Choroid plexus epithelial cell (primary cell): ENCODE data around the gene AHNAK.
A peak's percentile ranks its signal among the peaks of the same experiment; 100 is the strongest.

ENCODE experiments used
- DNase-seq: peaks from one replicate; pipeline ENCODE4 v3.0.0-alpha.2; 2010; ENCODE audit warnings: low read depth
- H3K4me3 ChIP-seq: 2 replicates; pipeline ENCODE4 v1.5.1; 2011; ENCODE audit warnings: low read depth, mild to moderate bottlenecking, control low read depth, low read length, moderate library complexity
- CTCF ChIP-seq: conservative IDR thresholded peaks from 2 replicates; pipeline ENCODE4 v1.5.1; 2011; ENCODE audit warnings: low read depth, mild to moderate bottlenecking, control low read depth, inconsistent platforms, low read length, moderate library complexity

AHNAK gene

DNA sequence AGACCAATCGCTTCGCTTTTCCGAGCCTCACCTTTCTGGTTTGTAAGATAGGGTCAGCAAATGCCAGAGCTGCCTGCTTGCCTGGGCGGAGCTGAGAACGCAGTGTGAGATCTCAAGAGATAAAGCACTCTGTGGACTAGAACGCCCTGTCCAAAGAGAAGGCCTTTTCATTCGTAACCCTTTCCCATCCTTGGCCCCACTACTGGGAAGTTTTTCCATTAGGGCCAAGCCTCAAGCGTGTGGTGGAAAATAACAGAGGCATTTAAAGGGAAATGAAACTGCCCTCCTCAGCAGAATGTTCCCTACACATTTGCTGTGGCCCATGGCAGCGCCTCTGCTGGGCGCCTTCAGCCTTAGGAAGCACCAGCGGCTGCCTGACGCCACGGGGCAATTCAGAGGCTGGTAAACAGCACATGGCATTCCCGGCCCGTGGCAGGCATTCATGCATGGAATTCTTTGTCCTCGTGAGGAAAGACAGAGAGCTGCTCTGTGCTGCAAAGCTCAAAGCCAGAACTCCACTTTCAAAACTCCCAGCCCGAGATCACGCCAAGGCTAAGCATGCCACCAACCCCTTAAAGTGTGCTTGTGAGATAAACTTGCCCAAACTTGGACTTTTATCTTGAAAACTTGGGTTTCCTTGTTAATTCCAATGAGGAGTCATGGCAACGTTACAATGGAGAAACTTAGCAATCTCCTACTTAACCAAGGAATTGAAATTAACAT is 38.1 kb downstream of the AHNAK start:
- peak overlapping the region; percentile 26 for H3K4me3 ChIP-seq
- TF ChIP-seq CTCF, result peak; percentile 70
- DNase-seq, result peak; percentile 57

DNA sequence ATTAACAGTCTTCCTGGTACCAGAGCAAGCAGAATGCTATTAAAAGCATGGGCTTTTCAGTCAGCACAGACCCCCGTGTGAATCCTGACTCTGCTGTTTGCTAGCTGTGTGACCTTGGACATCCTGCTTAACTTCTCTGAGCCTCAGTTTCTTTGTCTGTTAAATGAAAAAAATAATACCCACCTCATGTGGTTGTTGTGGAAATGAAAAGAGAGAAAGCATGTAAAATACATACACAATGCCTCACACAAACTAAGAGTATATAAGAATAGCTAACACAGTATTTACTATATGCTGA is 39.5 kb downstream of the AHNAK start:
- no peak for DNase-seq
- no peak overlapping the region for H3K4me3 ChIP-seq
- no peak for TF ChIP-seq CTCF

DNA sequence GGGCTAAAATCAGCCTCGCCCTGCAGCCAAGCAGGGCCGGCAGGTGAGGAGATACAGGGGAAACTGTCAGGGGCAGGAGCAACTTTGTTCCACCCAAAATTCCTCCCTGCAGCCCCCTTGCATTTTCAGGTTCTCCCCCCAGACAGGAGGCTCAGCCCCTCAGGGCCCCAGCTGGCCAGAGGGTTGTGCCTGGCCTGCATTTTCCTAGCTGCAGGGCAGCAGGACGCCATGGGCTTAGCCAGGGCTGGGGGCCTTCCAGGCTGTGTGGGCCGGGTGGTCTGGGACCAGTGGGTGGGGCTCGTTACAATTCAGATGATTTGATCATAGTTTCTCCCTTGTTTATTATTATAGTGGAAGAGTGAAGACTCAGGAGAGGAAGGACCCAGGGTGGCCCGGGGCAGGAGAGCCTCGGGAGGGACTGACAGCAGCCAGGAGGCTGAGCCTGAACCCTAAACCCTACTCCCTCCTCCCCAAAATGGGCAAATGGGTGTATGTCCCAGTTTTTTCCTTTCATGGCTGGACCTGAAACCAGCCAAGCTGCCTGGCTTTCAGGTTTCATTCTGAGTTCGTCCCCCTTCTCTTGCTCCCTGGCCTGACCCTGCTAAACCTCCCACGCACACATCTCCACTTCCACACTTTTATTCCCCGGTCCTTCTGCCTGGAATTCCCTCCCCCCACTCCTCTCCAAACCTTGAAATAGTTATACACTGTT is 40.0 kb downstream of the AHNAK start:
- no peak for TF ChIP-seq CTCF
- no peak overlapping the region for H3K4me3 ChIP-seq
- no peak for DNase-seq

- peak overlapping the region; percentile 44 for H3K4me3 ChIP-seq
- no peak for TF ChIP-seq CTCF
- no peak for DNase-seq
These were observed 41.0 kb downstream of the AHNAK start for GRCh38 chr11:62505440-62506091.

DNA sequence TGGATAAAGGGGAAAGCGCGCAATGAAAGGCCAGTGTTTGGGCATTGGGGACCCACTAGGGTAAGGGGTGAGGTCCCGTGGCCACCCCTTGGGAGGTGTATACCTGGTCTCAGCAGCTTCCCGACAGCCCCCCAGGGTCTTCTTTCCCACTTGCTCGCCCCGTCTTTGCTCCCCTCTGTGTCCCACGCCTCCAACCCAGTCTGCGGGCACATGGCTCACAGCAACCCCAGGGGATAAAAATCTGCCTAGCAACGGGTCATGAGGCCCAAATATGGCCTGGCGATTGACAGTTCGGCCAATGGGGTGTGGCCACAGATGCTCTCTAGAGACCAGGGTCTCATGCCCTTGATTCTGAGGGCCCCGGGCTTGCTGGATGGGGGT is 41.6 kb downstream of the AHNAK start:
- H3K4me3 ChIP-seq, result peak overlapping the region; percentile 44
- DNase-seq, result no peak
- no peak for TF ChIP-seq CTCF

DNA sequence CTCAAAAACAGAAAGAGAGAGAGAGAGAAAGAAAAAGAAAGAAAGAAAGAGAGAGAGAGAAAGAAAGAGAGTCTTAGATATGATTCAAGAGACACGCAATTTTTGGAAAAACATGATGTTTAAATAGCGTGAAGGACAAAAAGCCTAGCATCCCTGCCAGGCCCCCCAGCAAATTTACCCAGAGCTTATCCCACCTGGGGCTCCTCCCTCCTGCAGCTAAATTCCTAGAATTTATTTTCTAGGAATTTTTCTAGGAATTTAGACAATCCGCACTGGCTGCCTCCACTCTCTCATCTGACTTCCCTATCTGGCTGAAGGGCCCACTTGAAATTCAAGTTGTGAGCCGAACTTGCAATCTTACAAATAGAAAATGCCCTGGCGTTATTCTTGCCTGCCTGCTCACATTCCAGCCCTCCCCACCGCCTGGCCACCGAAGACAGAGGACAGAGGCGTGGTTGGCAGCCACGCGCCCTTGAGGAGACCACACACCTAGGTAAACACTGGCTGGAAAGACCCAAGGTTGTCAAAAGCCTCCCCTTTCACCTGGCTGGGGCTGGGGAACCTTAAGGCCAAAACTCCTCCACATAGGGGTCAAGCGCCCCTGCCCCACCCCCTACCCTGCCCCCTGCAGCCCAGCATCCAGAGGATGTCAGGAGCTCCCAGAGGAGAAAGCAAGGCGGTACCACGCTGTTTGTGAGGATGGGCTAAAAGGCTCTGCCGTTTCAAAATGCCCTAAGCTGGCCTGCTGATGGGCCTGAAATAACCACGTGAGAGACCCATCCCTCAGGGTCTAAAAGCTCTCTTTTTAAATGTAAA is 42.2 kb downstream of the AHNAK start:
- DNase-seq, result no peak
- no peak for TF ChIP-seq CTCF
- H3K4me3 ChIP-seq, result no peak overlapping the region
